HepG2 (cell line): ENCODE measurements around the gene IL17C. TPM values are rescaled to one million over a fixed set of nuclear protein-coding genes. Genes with fewer than 3 reads are reported as not detected.

Source experiments
- ATAC-seq: fragments of 200-7000 bp; cut with Tn5 transposase; 3 replicates; pipeline ENCODE4 v1.9.1; 2020; ENCODE audit warnings: mild to moderate bottlenecking, moderate library complexity
- BruUV-seq: library from RNA; stranded (reverse); fragments of 400-500 nt; replicated peaks from 2 replicates; lab custom pipeline; 2021; lab: Mats Ljungman, UMichigan
- CTCF ChIA-PET: fragments of 300-600 bp; formaldehyde crosslinking; extraction: SDS; loops from one replicate; lab custom pipeline; 2021; ENCODE audit warnings: low total read pairs, inconsistent platforms, low intra/inter-chr PET ratio; lab: Yijun Ruan, JAX
- POLR2A ChIA-PET: fragments of 350-600 bp; sonication (Branson Sonifier 250); formaldehyde crosslinking; loops from one replicate; lab custom pipeline; 2020; ENCODE audit warnings: antibody characterized with exemption, inconsistent platforms; lab: Yijun Ruan, JAX
- DNase-seq: peaks from one replicate; pipeline ENCODE4 v3.0.0-alpha.2; 2015; ENCODE audit warnings: low spot score
- FAIRE-seq: peaks from 3 replicates; lab custom pipeline; 2011; peaks lifted over from hg19 to GRCh38; lab: Jason Lieb, UNC
- H2AFZ ChIP-seq: one replicate; pipeline ENCODE4 v1.6.1; 2011; ENCODE audit warnings: low read length, inconsistent platforms
- H3K27ac ChIP-seq: fragments of 300-600 bp; 3 replicates; pipeline ENCODE4 v1.8.0; 2011; ENCODE audit warnings: mixed run types, mild to moderate bottlenecking, mixed read lengths, low read length, inconsistent platforms; ENCODE audit not compliant: insufficient read depth; ENCODE audit errors: extremely low read length
- H3K27me3 ChIP-seq, 2 experiments: fragments of 200-600 bp in 1 of 2; 2 replicates in 1 of 2; 3 replicates in 1 of 2; pipeline versions ENCODE4 v1.6.0 to v1.8.0; 2011; ENCODE audit warnings: low read length in 2 of 2, mild to moderate bottlenecking in 2 of 2, moderate library complexity in 2 of 2, inconsistent platforms in 1 of 2; ENCODE audit not compliant: insufficient read depth in 2 of 2, control insufficient read depth in 1 of 2
- H3K36me3 ChIP-seq, 2 experiments: fragments of 200-600 bp in 1 of 2; replicated peaks in 1 of 2; 2 replicates in 1 of 2; 3 replicates in 1 of 2; pipeline versions ENCODE4 v1.5.1 to v1.8.0; 2011; ENCODE audit warnings: low read length in 2 of 2, inconsistent platforms in 1 of 2; ENCODE audit not compliant: insufficient read depth in 2 of 2, control insufficient read depth in 1 of 2
- H3K4me1 ChIP-seq: 2 replicates; pipeline ENCODE4 v1.5.1; 2012; ENCODE audit warnings: low read length, inconsistent platforms; ENCODE audit not compliant: insufficient read depth
- H3K4me2 ChIP-seq: 2 replicates; pipeline ENCODE4 v1.6.0; 2011; ENCODE audit warnings: low read depth, low read length, inconsistent platforms
- H3K4me3 ChIP-seq, 3 experiments: fragments of 200-600 bp in 1 of 3; sonication (generic), shearing (Covaris generic) in 1 of 3; replicated peaks in 1 of 3; 2 replicates each; pipeline ENCODE4 v1.5.1; 2011 to 2016; ENCODE audit warnings: low read length in 3 of 3, inconsistent platforms in 2 of 3, low read depth in 2 of 3, mild to moderate bottlenecking in 2 of 3, control low read depth in 1 of 3, mixed read lengths in 1 of 3; ENCODE audit not compliant: insufficient read depth in 1 of 3
- H3K79me2 ChIP-seq: one replicate; pipeline ENCODE4 v1.6.1; 2011; ENCODE audit warnings: low read length, inconsistent platforms; ENCODE audit not compliant: insufficient read depth
- H3K9ac ChIP-seq: 2 replicates; pipeline ENCODE4 v1.6.0; 2011; ENCODE audit warnings: mild to moderate bottlenecking, low read depth, low read length, inconsistent platforms; ENCODE audit not compliant: insufficient read depth
- H3K9me3 ChIP-seq: 2 replicates; pipeline ENCODE4 v1.5.1; 2012; ENCODE audit warnings: mild to moderate bottlenecking, low read length
- H4K20me1 ChIP-seq: 2 replicates; pipeline ENCODE4 v1.6.0; 2011; ENCODE audit warnings: inconsistent platforms, mild to moderate bottlenecking, low read length, moderate library complexity; ENCODE audit not compliant: insufficient read depth
- DMTF1 ChIP-seq: sonication (generic); formaldehyde crosslinking; IDR thresholded peaks from 2 replicates; pipeline ENCODE4 v1.4.0; 2020; ENCODE audit warnings: mild to moderate bottlenecking, missing genetic modification reagents
- KAT7 ChIP-seq: IDR thresholded peaks from 2 replicates; pipeline ENCODE4 v1.6.1; 2018; ENCODE audit warnings: borderline replicate concordance, missing compliant biosample characterization
- KLF9 ChIP-seq: IDR thresholded peaks from 2 replicates; pipeline ENCODE4 v1.6.1; 2016; ENCODE audit warnings: low read depth
- MAZ ChIP-seq, 2 experiments: sonication (generic) in 1 of 2; formaldehyde crosslinking in 1 of 2; IDR thresholded peaks; 2 replicates each; pipeline versions ENCODE4 v1.5.0 to v1.6.1; 2012 to 2020; ENCODE audit warnings: low read depth in 2 of 2, mild to moderate bottlenecking in 2 of 2, borderline replicate concordance in 1 of 2, improper control_type of control experiment in 1 of 2, low read length in 1 of 2, missing genetic modification reagents in 1 of 2, moderate library complexity in 1 of 2
- PCBP1 ChIP-seq: fragments of 200-400 bp; formaldehyde crosslinking; IDR thresholded peaks from 2 replicates; pipeline ENCODE4 v1.6.1; 2017; ENCODE audit warnings: mild to moderate bottlenecking, low read depth, low read length, borderline replicate concordance
- PHB2 ChIP-seq: fragments of 450-650 bp; IDR thresholded peaks from 2 replicates; pipeline ENCODE4 v1.6.1; 2018; ENCODE audit not compliant: partially characterized antibody
- RXRA ChIP-seq: sonication (generic); formaldehyde crosslinking; IDR thresholded peaks from 2 replicates; pipeline ENCODE4 v1.5.1; 2020; ENCODE audit warnings: missing genetic modification reagents
- SOX5 ChIP-seq: IDR thresholded peaks from 2 replicates; pipeline ENCODE4 v1.6.1; 2016; ENCODE audit warnings: borderline replicate concordance
- SYNCRIP ChIP-seq: fragments of 200-400 bp; formaldehyde crosslinking; IDR thresholded peaks from 2 replicates; pipeline ENCODE4 v1.6.1; 2018; ENCODE audit warnings: mild to moderate bottlenecking, low read depth, low read length; ENCODE audit not compliant: insufficient read depth
- U2AF1 ChIP-seq: fragments of 200-400 bp; formaldehyde crosslinking; optimal IDR thresholded peaks from 2 replicates; pipeline ENCODE3; 2017; ENCODE audit warnings: mild to moderate bottlenecking, low read depth, low read length
- ZBTB39 ChIP-seq: sonication (generic); formaldehyde crosslinking; IDR thresholded peaks from 2 replicates; pipeline ENCODE4 v1.5.0; 2020; ENCODE audit warnings: missing genetic modification reagents
- ZFP82 ChIP-seq: sonication (generic); formaldehyde crosslinking; IDR thresholded peaks from 2 replicates; pipeline ENCODE4 v1.5.1; 2020; ENCODE audit warnings: mild to moderate bottlenecking, missing genetic modification reagents, borderline replicate concordance
- ZNF343 ChIP-seq: sonication (generic); formaldehyde crosslinking; IDR thresholded peaks from 2 replicates; pipeline ENCODE4 v1.4.0; 2020; ENCODE audit warnings: mild to moderate bottlenecking, missing genetic modification reagents
- ZNF414 ChIP-seq: sonication (generic); formaldehyde crosslinking; IDR thresholded peaks from 2 replicates; pipeline ENCODE4 v1.5.0; 2020; ENCODE audit warnings: missing genetic modification reagents
- ZNF713 ChIP-seq: sonication (generic); formaldehyde crosslinking; IDR thresholded peaks from 2 replicates; pipeline ENCODE4 v1.4.0; 2020; ENCODE audit warnings: mild to moderate bottlenecking, missing genetic modification reagents
- ZNF747 ChIP-seq: sonication (generic); formaldehyde crosslinking; IDR thresholded peaks from 2 replicates; pipeline ENCODE4 v1.8.1; 2023; ENCODE audit warnings: missing genetic modification reagents, mild to moderate bottlenecking, borderline replicate concordance
- ZNF770 ChIP-seq: sonication (generic); formaldehyde crosslinking; IDR thresholded peaks from 2 replicates; pipeline ENCODE4 v1.5.0; 2020; ENCODE audit warnings: mild to moderate bottlenecking, missing genetic modification reagents
- WGBS: methylation state at CpG from one replicate; pipeline ENCODE4 v1.1.6; 2017; ENCODE audit warnings: low lambda C conversion rate; 5-methylcytosine and 5-hydroxymethylcytosine counted together
- in situ Hi-C: cut with HindIII; loops from 2 replicates; pipeline ENCODE4 v1.10.0; 2017; ENCODE audit warnings: low pct_unique_long_range_greater_than_20kb; ENCODE audit not compliant: extremely low pct_ligation_motif_present
- intact Hi-C: fragments of 100-400 bp; cut with micrococcal nuclease; formaldehyde crosslinking; loops from one replicate; pipeline ENCODE4 v1.10.0; 2022; ENCODE audit not compliant: unreplicated experiment
- polyA plus RNA-seq, 8 experiments: library from polyadenylated mRNA; depleted of rRNA in 3 of 8; stranded (reverse) in 7 of 8; unstranded in 1 of 8; fragments of >200 nt; fragmentation: Illumina TruSeq in 4 of 8; extraction: Trizol in 4 of 8; gene quantifications; 2 replicates each; pipeline versions ENCODE4 v1.2.1 to v1.2.3, GENCODE V29; 2011 to 2016; ENCODE audit warnings: low read depth in 4 of 8, missing spikeins in 1 of 8, mixed read lengths in 1 of 8; ENCODE audit not compliant: insufficient read depth in 1 of 8
- total RNA-seq, 5 experiments: library from RNA; depleted of rRNA; stranded (reverse); fragments of >200 nt; fragmentation: Illumina TruSeq; extraction: Trizol; gene quantifications; 2 replicates each; pipeline ENCODE4 v1.2.3, GENCODE V29; 2016; ENCODE audit warnings: low read depth in 1 of 5

IL17C gene
- total and polyA plus RNA-seq, 2 of the 13 experiments (the other 11 are each of a cell fraction or from before 2014, with no cell fraction given): not detected

- POLR2A ChIA-PET: interaction anchor here (2.6 kb wide), 1 partner anchor 14 kb away, joined by 11 read pairs; no protein-coding TSS in a partner anchor
- no peaks in the 10 kb centered on the region for H3K79me2 ChIP-seq
- H3K36me3 ChIP-seq: no peaks in the 10 kb centered on the region
- peaks cover 19 to 79% of the 10 kb centered on the region in 2 experiments for H3K27me3 ChIP-seq
- H4K20me1 ChIP-seq: peaks cover 3% of the 10 kb centered on the region; the same call in 1 of the 2 replicates
- no peaks in the 10 kb centered on the region for H3K9me3 ChIP-seq
- H2AFZ ChIP-seq: no peak overlapping the region
- peak; percentile 3 for ATAC-seq
- in situ Hi-C loops: no loop called here
- WGBS: under 1% methylated on average over 17 of the region's 25 CpGs
- intact Hi-C loops: no loop called here
- peaks cover 54% of the 10 kb centered on the region for H3K4me1 ChIP-seq
- no peak for FAIRE-seq
- CTCF ChIA-PET: no interaction called here
- no peak overlapping the region for H3K27ac ChIP-seq
- BruUV-seq: no TSS peak
- no peak for TF ChIP-seq U2AF1
- TF ChIP-seq KLF9: 0 out of 2 replicates have a peak, but pooled peaks have one; percentile 23
- TF ChIP-seq ZFP82: 0 out of 2 replicates have a peak, but pooled peaks have one; percentile 68
- TF ChIP-seq PHB2: no peak
- TF ChIP-seq PCBP1: 0 out of 2 replicates have a peak, but pooled peaks have one; percentile 40
- no peak; the same call in 1 of the 2 replicates for TF ChIP-seq ZNF713
- TF ChIP-seq ZNF414 (CRISPR knock-in tag): peak; percentile 70; the same call in 1 of the 2 replicates
- TF ChIP-seq DMTF1: no peak
- peak; percentile 2; the same call in 1 of the 2 replicates for TF ChIP-seq SOX5 (CRISPR knock-in tag)
- no peak for TF ChIP-seq ZNF747 (CRISPR knock-in tag)
- no peak for TF ChIP-seq ZNF343 (CRISPR knock-in tag)
- 0 out of 2 replicates have a peak, but pooled peaks have one; percentile 9 for TF ChIP-seq ZNF770 (CRISPR knock-in tag)
- no peak for TF ChIP-seq MAZ (IDR thresholded peaks at IDR 0.05; ENCODE audit: borderline replicate concordance, low read depth, low read length)
- TF ChIP-seq MAZ (CRISPR knock-in tag; IDR thresholded peaks at IDR 0.05; ENCODE audit: low read depth): 0 out of 2 replicates have a peak, but pooled peaks have one; percentile 21
- TF ChIP-seq SYNCRIP: no peak
- no peak for TF ChIP-seq ZBTB39
- TF ChIP-seq KAT7: no peak
- TF ChIP-seq RXRA (CRISPR knock-in tag): 0 out of 2 replicates have a peak, but pooled peaks have one; percentile 2
- H3K9ac ChIP-seq: peak overlapping the region; percentile 8; the same call in 1 of the 2 replicates
- DNase-seq: no peak
- peak overlapping the region; percentile 91 for H3K4me2 ChIP-seq
- H3K4me3 ChIP-seq: peak overlapping the region; percentile 52 to 76 (median 69)
Measured at GRCh38 chr16:88686062-88686438, 47.7 kb downstream of the IL17C start.
